ENCODE results near the gene LRCH1.

LRCH1 gene

DNA sequence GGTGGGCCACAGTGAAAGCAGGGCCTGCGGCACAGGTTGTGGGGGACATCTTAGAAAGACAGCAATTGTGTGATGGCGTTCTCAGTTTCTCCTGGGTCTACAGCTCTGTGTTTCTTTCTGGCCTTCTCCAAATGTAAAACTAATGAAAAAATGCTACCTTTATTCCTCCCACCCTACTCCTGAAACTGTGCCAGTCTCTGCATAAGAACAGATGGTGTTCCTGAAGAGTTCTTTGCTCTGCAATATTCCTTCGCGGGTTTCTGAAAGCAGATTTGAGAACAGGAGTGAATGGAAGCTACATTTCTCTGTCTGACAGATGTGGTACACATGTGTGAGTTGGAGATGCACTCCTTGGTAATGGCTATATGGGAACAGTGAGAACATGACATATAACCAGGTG lies 18.0 kb upstream of the LRCH1 start:
- no peak for DNase-seq

GRCh38 chr13:46535825-46536224 lies 17.1 kb upstream of the LRCH1 start:
- DNase-seq, result no peak

DNA sequence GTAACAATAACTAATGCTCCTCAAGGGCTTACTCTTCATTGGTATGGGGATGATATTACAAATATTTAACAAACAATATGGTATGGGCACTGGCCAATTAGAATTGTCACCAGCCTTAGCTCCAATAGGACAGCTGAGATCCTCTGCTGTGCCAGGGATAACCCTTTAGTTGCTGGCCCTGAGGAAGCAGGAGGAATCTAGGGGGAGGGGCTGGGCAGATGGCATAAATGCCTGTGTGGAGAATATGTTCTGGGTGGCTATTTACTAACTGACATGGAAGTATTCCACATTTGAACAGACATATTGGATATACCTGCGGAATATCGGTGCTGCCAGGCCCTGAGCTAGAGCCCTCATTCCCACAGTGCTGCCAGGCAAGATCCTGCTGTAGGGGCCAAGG lies 16.6 kb upstream of the LRCH1 start:
- DNase-seq, result no peak

GRCh38 chr13:46539231-46539630 lies 13.7 kb upstream of the LRCH1 start:
- no peak for DNase-seq

DNA sequence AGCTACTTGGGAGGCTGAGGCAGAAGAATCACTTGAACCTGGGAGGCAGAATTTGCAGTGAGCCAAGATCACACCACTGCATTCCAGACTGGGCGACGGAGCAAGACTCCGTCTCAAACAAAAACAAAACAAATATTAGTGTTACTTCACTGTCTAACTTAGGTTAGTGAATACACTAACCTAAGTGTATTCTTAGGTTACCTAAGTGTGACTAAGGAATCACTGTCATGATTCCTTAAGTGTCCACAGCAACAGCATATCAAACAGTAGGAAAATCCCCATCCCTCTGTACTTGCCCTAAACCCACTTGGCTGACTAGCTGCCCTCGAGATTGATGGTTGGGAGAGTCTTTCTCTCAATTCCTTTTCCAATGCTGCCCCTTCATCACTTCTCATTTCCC lies 11.8 kb upstream of the LRCH1 start:
- no peak for DNase-seq

GRCh38 chr13:46542833-46543232 lies 10.1 kb upstream of the LRCH1 start:
- no peak for DNase-seq

DNA sequence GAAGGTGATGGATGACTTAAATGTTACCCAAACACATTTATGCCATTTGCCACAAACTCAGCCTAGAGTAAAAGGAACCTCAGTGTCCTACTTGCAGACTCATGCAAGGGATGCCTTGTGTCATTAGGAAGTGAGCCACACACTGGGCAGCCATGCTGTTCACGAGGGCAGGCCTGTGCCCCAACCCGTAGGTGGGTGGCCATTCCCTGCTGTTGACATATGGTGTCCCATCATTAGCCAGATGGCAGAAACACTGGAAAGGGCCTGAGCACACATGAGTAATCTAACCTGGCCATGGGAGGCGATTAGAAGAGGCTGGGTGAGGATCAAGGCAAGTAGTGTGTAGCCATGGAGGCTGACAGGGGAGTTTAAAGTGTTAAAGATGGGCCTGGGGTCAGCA lies 9.7 kb upstream of the LRCH1 start:
- DNase-seq, result no peak

GRCh38 chr13:46544208-46544607 lies 8.8 kb upstream of the LRCH1 start:
- no peak for DNase-seq

GRCh38 chr13:46544811-46545210 lies 8.2 kb upstream of the LRCH1 start:
- no peak for DNase-seq

DNA sequence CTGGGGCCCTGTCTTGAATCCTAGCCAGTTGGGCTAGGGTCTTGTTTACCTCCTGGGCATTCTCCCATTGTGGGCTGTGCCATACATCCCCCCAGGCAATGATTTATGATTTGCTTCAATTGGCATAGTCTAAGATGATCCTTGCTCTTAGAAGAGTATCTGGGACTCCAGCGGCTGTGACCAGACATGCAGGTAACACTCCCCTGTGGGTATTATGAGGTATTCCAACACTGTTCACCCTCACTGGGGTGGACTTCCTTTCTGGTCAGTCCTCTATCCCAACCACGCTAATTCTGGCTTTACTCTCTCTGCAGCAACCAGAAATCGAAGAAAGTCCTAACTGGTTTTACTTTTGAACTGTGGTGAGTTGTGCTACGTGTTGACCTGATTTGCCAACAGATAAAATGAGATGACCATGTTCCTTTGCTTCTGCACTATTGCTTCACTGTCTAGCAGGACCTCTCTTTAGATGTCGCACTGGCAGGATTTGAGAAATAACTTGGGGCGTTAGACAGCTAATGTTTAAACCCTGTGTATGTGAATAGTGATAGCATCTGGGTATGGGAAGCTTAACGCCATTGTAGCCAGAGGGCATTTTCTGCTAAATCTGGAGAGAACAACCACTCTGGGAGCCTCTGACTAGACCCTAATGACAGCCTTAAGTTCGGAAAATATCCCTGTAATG lies 6.7 kb upstream of the LRCH1 start:
- DNase-seq, result no peak

GRCh38 chr13:46550822-46551221 lies 2.1 kb upstream of the LRCH1 start:
- DNase-seq, result no peak

GRCh38 chr13:46551410-46552302 lies 1.3 kb upstream of the LRCH1 start:
- peak; percentile 16 for DNase-seq

- DNase-seq, result no peak
Observed at GRCh38 chr13:46552303-46552682, 677 bp upstream of the LRCH1 start.

- no peak for DNase-seq
Observed at GRCh38 chr13:46553521-46553885, 533 bp downstream of the LRCH1 start.

GRCh38 chr13:46553886-46554858 lies 1.2 kb downstream of the LRCH1 start:
- peak; percentile 7 for DNase-seq

GRCh38 chr13:46554951-46555350 lies 2.0 kb downstream of the LRCH1 start:
- no peak for DNase-seq

- DNase-seq, result no peak
Observed at GRCh38 chr13:46555722-46556417, 2.9 kb downstream of the LRCH1 start.

GRCh38 chr13:46556418-46556779 lies 3.4 kb downstream of the LRCH1 start:
- DNase-seq, result no peak

DNA sequence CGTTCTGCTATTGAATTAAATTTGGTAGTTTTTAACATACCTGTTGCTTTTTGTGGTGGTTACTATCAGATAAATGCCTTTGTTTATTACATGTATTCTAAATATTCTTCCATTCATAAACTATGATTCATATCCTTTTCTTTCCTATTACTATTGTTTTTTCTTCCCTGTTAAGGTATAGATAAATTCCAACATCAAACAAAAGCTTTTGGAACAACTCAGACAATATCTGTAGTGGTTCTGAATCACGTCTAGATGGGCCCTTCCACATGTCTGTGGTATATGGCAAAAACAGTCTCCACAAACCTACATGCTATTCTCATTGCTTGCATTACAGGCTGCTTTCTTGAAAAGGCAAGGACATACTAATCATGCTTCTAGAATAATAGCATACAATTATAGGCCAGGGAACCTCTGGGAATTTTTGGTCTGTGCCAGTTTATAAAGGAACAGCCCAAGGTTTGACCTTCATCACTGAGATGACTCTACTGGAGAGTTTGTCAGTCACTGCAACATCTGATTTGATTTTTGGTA lies 6.4 kb downstream of the LRCH1 start:
- no peak for DNase-seq

GRCh38 chr13:46560778-46561177 lies 7.8 kb downstream of the LRCH1 start:
- no peak for DNase-seq

- DNase-seq, result no peak
Observed at GRCh38 chr13:46561286-46561685, 8.3 kb downstream of the LRCH1 start.

GRCh38 chr13:46561691-46562090 lies 8.7 kb downstream of the LRCH1 start:
- DNase-seq, result no peak

DNA sequence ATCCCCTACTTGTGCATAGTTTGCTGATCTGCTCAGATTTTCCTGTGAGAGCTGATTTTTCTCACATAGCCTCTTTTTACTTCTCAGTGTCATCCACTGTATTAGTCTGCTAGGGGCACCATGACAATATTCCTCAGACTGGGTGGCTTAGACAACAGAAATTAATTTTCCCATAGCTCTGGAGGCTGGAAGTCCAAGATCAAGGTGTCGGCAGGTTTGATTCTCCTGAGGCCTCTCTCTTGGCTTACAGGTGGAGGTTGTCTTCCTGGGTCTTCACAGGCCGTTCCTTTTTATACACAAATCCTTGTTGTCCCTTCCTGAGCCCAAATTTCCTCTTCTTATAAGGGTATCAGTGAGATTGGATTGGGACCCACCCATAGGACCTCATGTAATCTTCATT lies 9.2 kb downstream of the LRCH1 start:
- no peak for DNase-seq
